Vagina (tissue), 2 donors: ENCODE data around the gene CXCR5. TPM values are rescaled to one million over a fixed set of nuclear protein-coding genes. Genes with fewer than 3 reads are reported as not detected.

Experiments
- DNase-seq, 2 donors: peaks; one replicate each; pipeline ENCODE4 v3.0.0-alpha.2; 2017; ENCODE audit errors: extremely low spot score in 2 of 2
- H3K27ac ChIP-seq: fragments of 200-600 bp; sonication (generic); one replicate; pipeline ENCODE4 v1.5.1; 2019
- H3K27me3 ChIP-seq: fragments of 200-600 bp; sonication (generic); one replicate; pipeline ENCODE4 v1.5.1; 2019
- H3K36me3 ChIP-seq, 2 donors: fragments of 200-600 bp; sonication (generic); one replicate each; pipeline ENCODE4 v1.5.1; 2017 to 2019
- H3K4me1 ChIP-seq: fragments of 200-600 bp; sonication (generic); one replicate; pipeline ENCODE4 v1.5.1; 2019
- H3K4me3 ChIP-seq, 2 donors: fragments of 200-600 bp; sonication (generic); 1 replicate in 1 of 2; 2 replicates in 1 of 2; pipeline ENCODE4 v1.5.1; 2016 to 2019
- H3K9me3 ChIP-seq: fragments of 200-600 bp; sonication (generic); one replicate; pipeline ENCODE4 v1.5.1; 2019
- CTCF ChIP-seq, 3 experiments: fragments of 450-650 bp in 2 of 3; fragments of 200-600 bp in 1 of 3; sonication (generic) in 1 of 3; IDR thresholded peaks; one replicate each; pipeline ENCODE4 v1.5.1; 2017 to 2019; ENCODE audit warnings: antibody characterized with exemption in 3 of 3, mild to moderate bottlenecking in 2 of 3, moderate library complexity in 2 of 3
- POLR2A ChIP-seq, 2 donors: fragments of 450-650 bp; IDR thresholded peaks; one replicate each; pipeline ENCODE4 v1.6.1; 2017; ENCODE audit warnings: antibody characterized with exemption in 2 of 2, mild to moderate bottlenecking in 2 of 2, moderate library complexity in 2 of 2
- POLR2AphosphoS5 ChIP-seq, 2 donors: sonication (generic); formaldehyde crosslinking; IDR thresholded peaks; one replicate each; pipeline ENCODE4 v1.9.0; 2017; ENCODE audit warnings: antibody characterized with exemption in 2 of 2, mild to moderate bottlenecking in 2 of 2, low read depth in 1 of 2; ENCODE audit not compliant: insufficient read depth in 1 of 2
- intact Hi-C: fragments of 100-400 bp; cut with DNase I; formaldehyde crosslinking; loops from one replicate; pipeline ENCODE4 v1.15.1; 2023
- total RNA-seq: library from RNA; depleted of rRNA; stranded (reverse); fragments of >200 nt; gene quantifications from one replicate; pipeline ENCODE4 v1.2.3, GENCODE V29; 2016

CXCR5 gene
- total RNA-seq, 1 donor from 2014 or later, result not detected

DNA sequence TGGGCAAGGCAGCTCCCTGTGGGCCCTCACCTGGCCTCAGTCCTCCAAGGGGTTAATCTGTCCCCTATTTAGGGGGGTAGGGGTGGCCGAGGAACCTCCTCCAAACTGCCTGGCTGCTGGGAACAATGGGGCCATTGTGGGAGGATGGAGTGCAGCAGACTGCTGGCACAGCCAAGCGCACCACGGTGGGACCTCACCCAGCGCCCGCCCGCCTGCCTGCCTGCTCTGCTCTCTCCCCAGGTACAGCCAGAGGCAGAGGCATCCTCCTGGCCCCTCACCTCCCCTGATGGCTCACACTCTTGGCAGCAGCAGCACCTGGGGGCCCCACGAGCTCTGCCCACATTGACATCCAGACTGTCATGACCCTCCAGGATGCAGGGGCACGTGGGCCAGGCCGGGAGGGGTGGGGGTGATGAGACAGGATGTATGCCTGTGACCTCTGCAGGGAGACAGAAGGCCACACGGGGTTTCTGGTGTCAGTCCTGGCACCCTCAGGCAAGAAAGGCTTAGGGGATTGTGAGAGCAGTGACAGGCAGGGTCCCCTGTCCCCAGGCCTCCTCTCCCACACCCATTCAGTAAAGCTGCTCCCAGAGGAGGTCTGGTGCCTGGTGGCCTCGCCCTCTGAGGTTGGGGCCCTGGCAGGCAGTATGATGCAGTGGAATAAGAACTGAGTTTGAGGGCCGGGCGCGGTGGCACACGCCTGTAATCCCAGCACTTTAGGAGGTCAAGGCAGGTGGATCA is 30.7 kb downstream of the CXCR5 start:
- Histone ChIP-seq H3K27ac (peak overlapping the region; percentile 96), H3K4me3 (peak overlapping the region; percentile 3 to 60), H3K4me1 (peaks cover 100% of the 10 kb centered on the region), H3K27me3 (no peaks in the 10 kb centered on the region), H3K36me3 (no peaks in the 10 kb centered on the region), H3K9me3 (no peaks in the 10 kb centered on the region)
- TF ChIP-seq POLR2AphosphoS5 (IDR thresholded peaks at IDR 0.05; ENCODE audit: insufficient read depth in 1 of 2, low read depth in 1 of 2), result peak in 1 of 2 donors; percentile 29
- no peak for TF ChIP-seq CTCF (IDR thresholded peaks at IDR 0.05)
- DNase-seq, result no peak
- intact Hi-C loops, result no loop called here

GRCh38 chr11:118914987-118915386 is 31.3 kb downstream of the CXCR5 start:
- no peaks in the 10 kb centered on the region for H3K9me3 ChIP-seq

GRCh38 chr11:118915396-118915795 is 31.7 kb downstream of the CXCR5 start:
- H3K9me3 ChIP-seq, result no peaks in the 10 kb centered on the region
- peak overlapping the region; percentile 96 for H3K27ac ChIP-seq
- H3K4me3 ChIP-seq, result no peak overlapping the region
- TF ChIP-seq CTCF (IDR thresholded peaks at IDR 0.05), result no peak
- TF ChIP-seq POLR2AphosphoS5 (IDR thresholded peaks at IDR 0.05; ENCODE audit: insufficient read depth in 1 of 2, low read depth in 1 of 2), result no peak
- TF ChIP-seq POLR2A (IDR thresholded peaks at IDR 0.05), result no peak
- no peaks in the 10 kb centered on the region for H3K36me3 ChIP-seq
- no peak for DNase-seq
- no peaks in the 10 kb centered on the region for H3K27me3 ChIP-seq
- peaks cover 100% of the 10 kb centered on the region for H3K4me1 ChIP-seq
- intact Hi-C loops, result no loop called here

More at GRCh38 chr11:118914987-118915386, 31.3 kb downstream of the CXCR5 start:
- no peak overlapping the region for H3K4me3 ChIP-seq
- peak overlapping the region; percentile 96 for H3K27ac ChIP-seq
- intact Hi-C loops, result no loop called here
- peaks cover 100% of the 10 kb centered on the region for H3K4me1 ChIP-seq
- DNase-seq, result no peak
- H3K36me3 ChIP-seq, result no peaks in the 10 kb centered on the region
- H3K27me3 ChIP-seq, result no peaks in the 10 kb centered on the region
- TF ChIP-seq POLR2AphosphoS5 (IDR thresholded peaks at IDR 0.05; ENCODE audit: insufficient read depth in 1 of 2, low read depth in 1 of 2) (no peak), CTCF (IDR thresholded peaks at IDR 0.05) (no peak), POLR2A (IDR thresholded peaks at IDR 0.05) (no peak)

DNA sequence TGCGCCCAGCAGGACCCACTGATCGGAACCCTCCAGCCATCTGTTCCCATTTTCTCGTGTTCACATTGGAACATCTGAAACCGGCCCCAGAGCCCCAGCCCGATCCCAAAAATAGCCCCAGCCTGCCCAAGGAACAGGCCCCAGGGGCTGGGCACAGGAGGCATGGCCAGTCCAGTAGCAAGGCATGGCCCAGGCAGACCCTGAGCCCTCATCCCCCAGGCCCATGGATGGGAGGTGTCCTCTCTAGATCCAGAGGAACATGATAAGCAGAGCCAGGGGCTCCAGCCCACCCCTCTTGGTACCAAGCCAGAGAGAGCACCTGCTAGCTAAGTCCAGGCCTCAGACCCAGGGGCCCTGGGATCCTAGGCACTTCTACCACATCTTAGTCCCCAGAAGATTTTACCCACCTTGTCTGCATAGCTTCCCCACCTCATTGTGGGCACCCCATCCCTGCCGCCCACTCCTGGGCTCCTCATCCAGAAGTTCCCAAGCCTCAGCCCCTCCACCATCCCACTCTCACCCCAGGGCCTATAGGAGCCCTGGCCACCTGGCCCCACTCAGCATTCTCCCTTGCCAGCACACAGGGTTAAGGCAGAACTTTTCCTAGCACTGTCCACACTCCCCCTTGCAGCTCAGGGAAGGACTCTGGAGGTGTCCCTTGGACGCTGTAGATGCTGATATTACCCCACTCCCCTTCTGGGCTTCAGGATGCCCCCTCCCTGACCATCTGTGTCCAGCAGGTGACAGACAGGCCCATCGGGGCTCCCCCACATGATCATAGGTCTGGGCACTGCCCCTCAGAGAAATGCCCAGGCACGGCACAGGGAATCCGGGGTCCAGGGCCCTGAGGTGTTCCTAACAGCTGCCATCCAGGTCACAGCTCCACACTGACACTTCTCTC is 32.5 kb downstream of the CXCR5 start:
- peak overlapping the region; percentile 96 for H3K27ac ChIP-seq
- H3K27me3 ChIP-seq, result no peaks in the 10 kb centered on the region
- no peaks in the 10 kb centered on the region for H3K36me3 ChIP-seq
- H3K9me3 ChIP-seq, result no peaks in the 10 kb centered on the region
- intact Hi-C loops, result no loop called here
- H3K4me3 ChIP-seq, result peak overlapping the region; percentile 18 to 49
- no peak for TF ChIP-seq POLR2AphosphoS5 (IDR thresholded peaks at IDR 0.05; ENCODE audit: insufficient read depth in 1 of 2, low read depth in 1 of 2)
- no peak for TF ChIP-seq POLR2A (IDR thresholded peaks at IDR 0.05)
- TF ChIP-seq CTCF (IDR thresholded peaks at IDR 0.05), result no peak
- DNase-seq, result no peak
- H3K4me1 ChIP-seq, result peaks cover 100% of the 10 kb centered on the region
